Anterior cingulate cortex (tissue), 58 donors: ENCODE results near the gene TCEA3.

Experiments used
- DNase-seq, 58 donors: peaks; one replicate each; lab custom pipeline; 2025; lab: John Stamatoyannopoulos, UW

TCEA3 gene

GRCh38 chr1:23343221-23344110, 81.1 kb downstream of the TCEA3 start:
- peak in 15 of 58 donors; percentile 20 to 71 (median 39) for DNase-seq

- no peak for DNase-seq
Observed at GRCh38 chr1:23341931-23342692, 82.4 kb downstream of the TCEA3 start.

GRCh38 chr1:23339632-23340031, 84.9 kb downstream of the TCEA3 start:
- no peak for DNase-seq

- DNase-seq: no peak
Observed at GRCh38 chr1:23337869-23338268, 86.7 kb downstream of the TCEA3 start.

- DNase-seq: no peak
Observed at GRCh38 chr1:23331713-23332112, 92.8 kb downstream of the TCEA3 start.
